Measurements from ENCODE around the gene FEM1B. TPM values are rescaled to one million over a fixed set of nuclear protein-coding genes. Genes with fewer than 3 reads are reported as not detected.

The FEM1B gene
- total RNA-seq, 2 donors from 2014 or later, result 33.1 to 55.3 TPM

- H3K9me3 ChIP-seq, result no peaks in the 10 kb centered on the region
- peak; percentile 72 for DNase-seq (ENCODE audit: low spot score)
- peak overlapping the region; percentile 72 to 75 for H3K27ac ChIP-seq
- peaks cover 18% of the 10 kb centered on the region for H3K36me3 ChIP-seq
- peaks cover 0 to 32% of the 10 kb centered on the region in 2 donors for H3K4me1 ChIP-seq
- no peak for TF ChIP-seq CTCF (IDR thresholded peaks at IDR 0.05)
- H3K27me3 ChIP-seq, result no peaks in the 10 kb centered on the region
- no peak overlapping the region for H3K4me3 ChIP-seq
These were observed 56.4 kb downstream of the FEM1B start for GRCh38 chr15:68333775-68334470.

GRCh38 chr15:68334661-68335124 is 57.1 kb downstream of the FEM1B start:
- peak in 1 of 2 donors; percentile 20 for TF ChIP-seq CTCF (IDR thresholded peaks at IDR 0.05)
- Histone ChIP-seq H3K4me1 (peaks cover 0 to 38% of the 10 kb centered on the region in 2 donors), H3K36me3 (peaks cover 18% of the 10 kb centered on the region), H3K27me3 (no peaks in the 10 kb centered on the region), H3K27ac (peak overlapping the region; percentile 72 to 75), H3K4me3 (no peak overlapping the region), H3K9me3 (no peaks in the 10 kb centered on the region)
- no peak for DNase-seq (ENCODE audit: low spot score)

GRCh38 chr15:68335251-68335650 is 57.7 kb downstream of the FEM1B start:
- peaks cover 0 to 44% of the 10 kb centered on the region in 2 donors for H3K4me1 ChIP-seq
- H3K27me3 ChIP-seq, result no peaks in the 10 kb centered on the region
- DNase-seq (ENCODE audit: low spot score), result no peak
- H3K9me3 ChIP-seq, result no peaks in the 10 kb centered on the region
- no peak for TF ChIP-seq CTCF (IDR thresholded peaks at IDR 0.05)
- H3K36me3 ChIP-seq, result peaks cover 18% of the 10 kb centered on the region
- peak overlapping the region; percentile 72 to 75 for H3K27ac ChIP-seq
- H3K4me3 ChIP-seq, result no peak overlapping the region

- DNase-seq (ENCODE audit: low spot score), result no peak
These were observed 58.1 kb downstream of the FEM1B start for GRCh38 chr15:68335655-68336054.

GRCh38 chr15:68336516-68336915 is 59.0 kb downstream of the FEM1B start:
- no peak for DNase-seq (ENCODE audit: low spot score)
- Histone ChIP-seq H3K9me3 (no peaks in the 10 kb centered on the region), H3K27ac (peak overlapping the region in 1 of 2 donors; percentile 11), H3K27me3 (no peaks in the 10 kb centered on the region), H3K4me3 (no peak overlapping the region), H3K36me3 (peaks cover 9% of the 10 kb centered on the region), H3K4me1 (peaks cover 0 to 56% of the 10 kb centered on the region in 2 donors)
- TF ChIP-seq CTCF (IDR thresholded peaks at IDR 0.05), result no peak

More at GRCh38 chr15:68335655-68336054, 58.1 kb downstream of the FEM1B start:
- TF ChIP-seq CTCF (IDR thresholded peaks at IDR 0.05), result no peak
- H3K27ac ChIP-seq, result peak overlapping the region; percentile 72 to 75
- peaks cover 0 to 48% of the 10 kb centered on the region in 2 donors for H3K4me1 ChIP-seq
- no peak overlapping the region for H3K4me3 ChIP-seq
- H3K27me3 ChIP-seq, result no peaks in the 10 kb centered on the region
- no peaks in the 10 kb centered on the region for H3K9me3 ChIP-seq
- H3K36me3 ChIP-seq, result peaks cover 17% of the 10 kb centered on the region

Measured in right atrium auricular region (tissue), 2 donors.